ENCODE data around the gene SETD2. TPM values are rescaled to one million over a fixed set of nuclear protein-coding genes. Genes with fewer than 3 reads are reported as not detected.

Gene SETD2
- total and polyA plus RNA-seq, 2 of the 8 experiments (the other 6 are each of a cell fraction or from before 2014, with no cell fraction given) = 15.7 to 46.3 TPM

- Histone ChIP-seq H3K27ac (ENCODE audit: low read depth, low read length) (no peak overlapping the region), H3K4me3 (ENCODE audit: extremely low read depth in 1 of 4, insufficient read depth in 2 of 4, low read depth in 3 of 4, low read length in 4 of 4) (no peak overlapping the region), H4K20me1 (replicated peaks in 1 of 2; ENCODE audit: control insufficient read depth in 1 of 2, insufficient read depth in 2 of 2, low read length in 2 of 2) (no peaks in the 10 kb centered on the region), H4K5ac (ENCODE audit: insufficient read length, low read depth, low read length) (no peak overlapping the region), H3K4ac (replicated peaks; ENCODE audit: insufficient read length, low read depth, low read length) (no peak overlapping the region), H2AK5ac (ENCODE audit: low read depth, low read length) (no peak overlapping the region), H3K23me2 (ENCODE audit: low read depth, low read length) (no peaks in the 10 kb centered on the region), H3K36me3 (ENCODE audit: control insufficient read depth in 2 of 4, insufficient read depth in 4 of 4, low read length in 3 of 4) (peaks cover 0 to 16% (median 3%) of the 10 kb centered on the region in 4 experiments; a peak in 4 of 8 replicates), H3K18ac (ENCODE audit: extremely low read depth, low read length) (no peak overlapping the region), H3K14ac (ENCODE audit: insufficient read length) (no peak overlapping the region), H3K4me2 (ENCODE audit: insufficient read depth in 1 of 2, low read depth in 2 of 2, low read length in 2 of 2) (no peak overlapping the region), H3K79me1 (ENCODE audit: low read depth, low read length) (peaks cover 3% of the 10 kb centered on the region), H2BK15ac (ENCODE audit: low read length) (no peak overlapping the region), H3K56ac (replicated peaks; ENCODE audit: insufficient read length, low read depth, low read length) (no peak overlapping the region), H3K79me2 (ENCODE audit: control insufficient read depth in 1 of 2, insufficient read depth in 2 of 2, low read length in 2 of 2) (peaks cover 0 to 3% of the 10 kb centered on the region in 2 experiments; a peak in 1 of 4 replicates), H3K9ac (replicated peaks in 1 of 4; ENCODE audit: extremely low read depth in 1 of 4, low read depth in 3 of 4, low read length in 3 of 4) (no peak overlapping the region), H3K4me1 (replicated peaks in 1 of 4; ENCODE audit: control insufficient read depth in 3 of 4, insufficient read depth in 4 of 4, low read length in 3 of 4) (no peaks in the 10 kb centered on the region), H2BK120ac (replicated peaks; ENCODE audit: low read depth, low read length) (no peak overlapping the region), H2BK20ac (ENCODE audit: low read length) (no peak overlapping the region), H4K8ac (ENCODE audit: extremely low read depth, insufficient read depth, low read length) (no peak overlapping the region), H3K9me3 (ENCODE audit: insufficient read depth in 2 of 2, low read depth in 1 of 2, low read length in 1 of 2) (no peaks in the 10 kb centered on the region), H2AFZ (ENCODE audit: low read length) (no peak overlapping the region), H2BK12ac (ENCODE audit: low read depth, low read length) (no peak overlapping the region), H4K91ac (replicated peaks; ENCODE audit: insufficient read length, low read length) (no peak overlapping the region), H2BK5ac (ENCODE audit: low read depth, low read length) (no peak overlapping the region), H3K27me3 (replicated peaks in 1 of 4; ENCODE audit: control insufficient read depth in 3 of 4, extremely low read depth in 1 of 4, insufficient read depth in 3 of 4, low read length in 3 of 4) (no peaks in the 10 kb centered on the region), H3K23ac (ENCODE audit: insufficient read length) (no peak overlapping the region)
- DNase-seq (ENCODE audit: low read depth in 1 of 2, low spot score in 2 of 2) (no peak), FAIRE-seq (no peak)
- TF ChIP-seq RAD21 (IDR thresholded peaks at IDR 0.05 in 1 of 2, conservative IDR thresholded peaks at IDR 0.05 in 1 of 2; ENCODE audit: low read depth in 2 of 2, low read length in 2 of 2) = no peak
- TF ChIP-seq GABPA (IDR thresholded peaks at IDR 0.05; ENCODE audit: borderline replicate concordance, insufficient read depth, low read length) = no peak
- TF ChIP-seq CEBPB (IDR thresholded peaks at IDR 0.05; ENCODE audit: low read depth, low read length) = no peak
- TF ChIP-seq MAX (IDR thresholded peaks at IDR 0.05) = no peak
- ChIA-PET CTCF (ENCODE audit: partially characterized antibody) (no interaction called here), POLR2A (ENCODE audit: partially characterized antibody) (interaction anchor here (1.6 kb wide), 1 partner anchor 38 kb away, joined by 3 read pairs; no protein-coding TSS in a partner anchor)
These were observed 116.2 kb downstream of the SETD2 start for GRCh38 chr3:47047673-47048072.

Measured in H1 (cell line).